LNCaP clone FGC (cell line): Measurements from ENCODE around the gene PRDM16.

Source experiments
- DNase-seq: peaks from one replicate; pipeline ENCODE4 v3.0.0-alpha.2; 2011; ENCODE audit warnings: low read depth
- H3K4me3 ChIP-seq: 2 replicates; pipeline ENCODE4 v1.5.1; 2011; ENCODE audit warnings: mild to moderate bottlenecking, low read depth, low read length, control low read depth
- TF ChIP-seq, protein P1 (sequence below): IDR thresholded peaks from 2 replicates; pipeline ENCODE4 v1.5.1; 2012; ENCODE audit warnings: mild to moderate bottlenecking; ENCODE audit not compliant: control insufficient read depth, insufficient read depth; ENCODE audit errors: extremely low read depth

PRDM16 gene

DNA sequence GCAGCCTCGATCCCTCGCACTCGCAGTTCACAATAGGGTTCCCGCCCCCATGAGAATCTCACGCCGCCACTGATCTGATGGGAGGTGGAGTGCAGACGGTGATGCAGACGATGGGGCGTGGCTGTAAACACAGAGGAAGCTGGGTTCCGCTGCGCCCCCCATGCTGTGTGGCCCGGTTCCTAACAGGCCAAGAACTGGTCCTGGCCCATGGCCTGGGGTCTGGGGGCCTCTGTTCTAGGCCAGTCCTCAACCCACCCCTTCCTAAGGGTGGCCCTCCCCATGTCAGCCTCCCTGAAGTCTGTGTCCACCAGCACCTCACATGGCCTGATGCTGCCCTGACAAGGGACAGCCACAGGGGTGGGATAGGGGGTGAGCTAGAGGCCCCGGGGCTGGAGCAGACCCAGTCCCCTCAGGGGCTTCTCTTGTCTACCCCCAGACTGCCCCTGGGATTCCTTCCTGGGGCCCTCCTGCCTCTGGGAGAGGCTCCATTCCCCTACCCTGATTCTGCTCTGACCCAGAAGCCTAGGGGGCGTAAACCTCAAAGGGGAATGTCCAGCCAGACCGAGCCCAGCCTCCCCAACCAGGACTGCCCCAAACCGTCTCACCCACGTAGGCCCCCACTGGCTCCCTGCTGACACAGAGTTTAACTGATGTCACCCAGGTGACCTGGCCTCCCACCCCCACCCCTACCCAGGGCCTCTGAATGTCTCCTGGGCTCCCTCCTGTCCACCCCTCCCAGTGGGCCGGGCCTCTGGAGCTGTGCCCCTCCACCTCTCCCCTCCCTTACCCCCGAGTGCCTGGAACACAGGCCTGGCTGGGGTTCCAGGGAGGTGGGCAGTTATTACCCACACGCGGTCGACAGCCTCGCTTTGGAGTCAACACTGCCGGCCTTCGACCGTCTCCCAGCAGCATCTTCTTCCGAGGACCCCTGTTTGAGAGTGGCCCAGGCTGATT lies 370.6 kb downstream of the PRDM16 start:
- H3K4me3 ChIP-seq: no peak overlapping the region
- no peak for DNase-seq
- TF ChIP-seq, protein P1, sequence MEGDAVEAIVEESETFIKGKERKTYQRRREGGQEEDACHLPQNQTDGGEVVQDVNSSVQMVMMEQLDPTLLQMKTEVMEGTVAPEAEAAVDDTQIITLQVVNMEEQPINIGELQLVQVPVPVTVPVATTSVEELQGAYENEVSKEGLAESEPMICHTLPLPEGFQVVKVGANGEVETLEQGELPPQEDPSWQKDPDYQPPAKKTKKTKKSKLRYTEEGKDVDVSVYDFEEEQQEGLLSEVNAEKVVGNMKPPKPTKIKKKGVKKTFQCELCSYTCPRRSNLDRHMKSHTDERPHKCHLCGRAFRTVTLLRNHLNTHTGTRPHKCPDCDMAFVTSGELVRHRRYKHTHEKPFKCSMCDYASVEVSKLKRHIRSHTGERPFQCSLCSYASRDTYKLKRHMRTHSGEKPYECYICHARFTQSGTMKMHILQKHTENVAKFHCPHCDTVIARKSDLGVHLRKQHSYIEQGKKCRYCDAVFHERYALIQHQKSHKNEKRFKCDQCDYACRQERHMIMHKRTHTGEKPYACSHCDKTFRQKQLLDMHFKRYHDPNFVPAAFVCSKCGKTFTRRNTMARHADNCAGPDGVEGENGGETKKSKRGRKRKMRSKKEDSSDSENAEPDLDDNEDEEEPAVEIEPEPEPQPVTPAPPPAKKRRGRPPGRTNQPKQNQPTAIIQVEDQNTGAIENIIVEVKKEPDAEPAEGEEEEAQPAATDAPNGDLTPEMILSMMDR: no peak

DNA sequence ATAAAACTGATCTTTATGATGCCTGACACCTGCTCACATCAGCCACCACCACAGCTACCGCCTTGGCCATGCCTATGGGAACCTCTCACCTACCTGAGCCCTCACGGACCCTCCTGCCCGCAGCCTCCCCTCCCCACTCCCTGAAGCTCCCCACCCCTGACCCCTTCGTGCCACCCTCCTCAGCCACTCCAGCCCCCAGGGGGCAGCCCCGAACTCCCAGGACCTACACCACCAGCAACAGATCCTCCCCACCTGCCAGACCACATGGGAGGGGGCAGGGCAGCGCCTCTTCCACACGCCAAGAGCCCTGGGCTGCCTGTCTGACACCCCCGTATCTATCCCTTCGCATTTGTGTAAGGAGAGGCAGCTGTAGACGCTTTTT lies 371.3 kb downstream of the PRDM16 start:
- no peak for DNase-seq
- TF ChIP-seq, protein P1: no peak
- no peak overlapping the region for H3K4me3 ChIP-seq

DNA sequence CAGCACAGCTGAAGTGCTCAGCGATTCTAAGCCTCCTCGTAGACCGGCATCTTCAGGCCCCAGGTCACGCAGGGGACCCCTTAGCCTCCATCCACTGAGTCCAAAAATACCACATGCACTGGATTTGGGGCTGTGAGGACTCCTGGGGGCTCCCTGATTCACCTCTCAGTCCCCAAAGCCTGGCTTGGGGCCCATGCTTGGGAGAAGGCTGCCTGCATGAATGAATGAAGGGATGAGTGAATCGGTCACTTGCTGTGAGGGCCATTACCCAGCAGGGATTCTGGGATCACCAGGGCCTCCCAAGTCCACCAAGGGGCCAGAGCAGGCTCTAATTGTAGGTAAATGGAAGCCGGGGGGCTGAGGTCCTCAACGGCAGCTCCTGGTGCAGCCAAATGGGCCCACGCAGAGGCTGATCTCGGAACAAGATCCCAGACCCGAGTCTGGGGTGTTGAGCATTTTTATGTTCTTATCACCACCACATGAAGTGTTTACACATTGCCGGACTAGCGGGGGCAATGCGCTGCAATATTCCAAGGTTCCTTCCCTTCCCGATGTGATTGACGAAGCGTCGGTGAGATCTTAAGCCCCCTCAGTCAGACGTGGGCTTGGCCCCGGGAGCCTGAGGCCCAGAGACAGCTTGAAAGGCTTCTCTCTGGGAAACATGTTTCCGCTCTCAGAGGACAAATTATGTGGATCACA lies 371.9 kb downstream of the PRDM16 start:
- no peak overlapping the region for H3K4me3 ChIP-seq
- TF ChIP-seq, protein P1: no peak
- no peak for DNase-seq

DNA sequence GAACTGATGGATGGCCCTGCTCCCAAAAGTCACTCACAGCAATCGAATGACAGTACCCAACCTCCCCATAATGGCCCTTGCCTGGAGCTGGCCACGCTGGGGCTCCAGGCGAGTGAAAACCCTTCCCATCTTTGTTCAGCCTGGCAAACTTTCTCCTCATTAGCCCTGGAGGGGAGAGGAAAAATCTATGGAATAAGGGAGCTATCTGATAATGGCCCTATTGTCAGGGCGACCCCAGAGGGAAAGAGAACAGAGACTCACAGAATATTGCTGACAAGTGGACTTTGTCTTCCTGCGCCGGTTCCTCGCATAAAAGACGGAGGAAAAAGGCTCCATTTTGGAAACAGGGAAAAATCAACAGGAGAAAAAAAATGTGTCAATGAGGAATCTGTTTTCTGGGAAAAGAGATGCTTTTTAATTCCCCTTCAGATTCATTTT lies 372.4 kb downstream of the PRDM16 start:
- H3K4me3 ChIP-seq: no peak overlapping the region
- DNase-seq: no peak
- TF ChIP-seq, protein P1: no peak

DNA sequence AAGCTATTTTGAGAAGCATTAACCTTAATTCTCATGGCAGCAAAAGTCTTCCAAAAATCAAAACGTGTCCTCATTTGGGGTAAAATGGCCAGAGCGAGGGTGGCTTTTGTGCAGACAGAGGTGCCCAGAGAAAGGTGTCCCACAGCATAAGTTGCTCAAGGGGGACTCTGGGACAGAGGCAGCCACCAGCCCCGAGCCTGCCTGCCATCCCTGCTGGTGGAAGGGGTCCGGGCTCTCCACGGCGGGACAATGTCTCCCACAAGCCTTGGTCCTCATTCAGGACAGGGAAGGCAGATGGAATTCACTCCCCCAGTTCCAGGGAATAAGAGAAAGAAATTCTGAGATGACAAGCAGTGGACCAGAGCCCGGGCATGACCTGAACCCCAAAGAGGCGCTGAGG lies 372.9 kb downstream of the PRDM16 start:
- TF ChIP-seq, protein P1: no peak
- no peak for DNase-seq
- H3K4me3 ChIP-seq: no peak overlapping the region

DNA sequence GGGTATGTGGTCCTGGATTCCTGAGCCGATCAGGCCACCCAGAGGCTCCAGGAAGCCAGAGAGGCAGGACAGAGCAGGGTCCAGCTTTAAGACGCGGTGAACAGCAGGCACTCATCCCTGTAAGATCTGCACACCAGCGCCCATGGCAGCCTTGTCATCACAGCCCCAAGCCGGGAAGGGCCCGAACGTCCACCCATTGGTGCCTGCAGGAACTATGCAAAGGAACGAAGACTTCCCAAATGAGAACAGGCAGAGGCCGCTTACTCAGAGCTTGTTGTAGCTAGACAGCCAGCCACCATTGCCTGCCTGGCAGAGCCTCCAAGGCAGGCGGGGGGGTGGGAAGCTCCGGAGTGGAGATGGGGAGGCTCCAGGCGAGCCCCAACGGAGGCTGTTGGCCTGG lies 373.3 kb downstream of the PRDM16 start:
- DNase-seq: no peak
- H3K4me3 ChIP-seq: no peak overlapping the region
- TF ChIP-seq, protein P1: no peak
